H9 (cell line): Measurements from ENCODE around the gene DGKB. TPM values are rescaled to one million over a fixed set of nuclear protein-coding genes. Genes with fewer than 3 reads are reported as not detected.

Experiments used
- DNase-seq: peaks from one replicate; pipeline ENCODE4 v3.0.0-alpha.2; 2017
- H2AFZ ChIP-seq: one replicate; pipeline ENCODE4 v1.6.1; 2013; ENCODE audit warnings: mild to moderate bottlenecking, low read length, control low read depth, moderate library complexity
- H2AK5ac ChIP-seq: 2 replicates; pipeline ENCODE4 v1.6.1; 2013; ENCODE audit warnings: low read length, control low read depth, mixed read lengths; ENCODE audit not compliant: insufficient read length
- H2BK120ac ChIP-seq: one replicate; pipeline ENCODE4 v1.6.1; 2013; ENCODE audit warnings: low read depth, mild to moderate bottlenecking, low read length, control low read depth, inconsistent platforms; ENCODE audit not compliant: poor library complexity, severe bottlenecking
- H2BK12ac ChIP-seq: 2 replicates; pipeline ENCODE4 v1.6.1; 2013; ENCODE audit warnings: low read length, control low read depth, mixed read lengths, low read depth; ENCODE audit not compliant: insufficient read length
- H2BK15ac ChIP-seq: 2 replicates; pipeline ENCODE4 v1.6.1; 2013; ENCODE audit warnings: low read depth, low read length, control low read depth
- H2BK20ac ChIP-seq: one replicate; pipeline ENCODE4 v1.6.1; 2013; ENCODE audit warnings: low read depth, mild to moderate bottlenecking, low read length, control low read depth, inconsistent platforms; ENCODE audit not compliant: poor library complexity, severe bottlenecking
- H2BK5ac ChIP-seq: 2 replicates; pipeline ENCODE4 v1.6.1; 2013; ENCODE audit warnings: low read length, control low read depth, mixed read lengths; ENCODE audit not compliant: insufficient read length
- H3K14ac ChIP-seq: 2 replicates; pipeline ENCODE4 v1.6.1; 2013; ENCODE audit warnings: low read length, control low read depth; ENCODE audit not compliant: insufficient read depth
- H3K18ac ChIP-seq: 2 replicates; pipeline ENCODE4 v1.6.1; 2013; ENCODE audit warnings: low read depth, mild to moderate bottlenecking, mixed read lengths, low read length, control low read depth; ENCODE audit not compliant: insufficient read length
- H3K23ac ChIP-seq: 2 replicates; pipeline ENCODE4 v1.6.1; 2013; ENCODE audit warnings: low read length, control low read depth, mixed read lengths, low read depth; ENCODE audit not compliant: insufficient read length
- H3K23me2 ChIP-seq: 2 replicates; pipeline ENCODE4 v1.6.1; 2013; ENCODE audit warnings: low read depth, mild to moderate bottlenecking, mixed read lengths, low read length, control low read depth; ENCODE audit not compliant: insufficient read length, poor library complexity, severe bottlenecking
- H3K27ac ChIP-seq: 2 replicates; pipeline ENCODE4 v1.5.1; 2013; ENCODE audit warnings: low read length, control low read depth, mixed read lengths, low read depth; ENCODE audit not compliant: insufficient read length
- H3K27me3 ChIP-seq: 2 replicates; pipeline ENCODE4 v1.6.1; 2013; ENCODE audit warnings: low read length, control low read depth, inconsistent platforms; ENCODE audit not compliant: insufficient read depth
- H3K4ac ChIP-seq: 2 replicates; pipeline ENCODE4 v1.6.1; 2013; ENCODE audit warnings: low read depth, mild to moderate bottlenecking, control low read depth, inconsistent platforms, low read length, moderate library complexity
- H3K4me1 ChIP-seq: 2 replicates; pipeline ENCODE4 v1.6.1; 2013; ENCODE audit warnings: low read length, control low read depth, inconsistent platforms; ENCODE audit not compliant: insufficient read depth
- H3K4me2 ChIP-seq: 2 replicates; pipeline ENCODE4 v1.6.1; 2013; ENCODE audit warnings: low read length, control low read depth, mixed read lengths; ENCODE audit not compliant: insufficient read length, insufficient read depth
- H3K56ac ChIP-seq: 2 replicates; pipeline ENCODE4 v1.6.1; 2013; ENCODE audit warnings: low read depth, mild to moderate bottlenecking, mixed read lengths, low read length, control low read depth; ENCODE audit not compliant: insufficient read length
- H3K79me1 ChIP-seq: 2 replicates; pipeline ENCODE4 v1.6.1; 2013; ENCODE audit warnings: low read depth, mild to moderate bottlenecking, moderate library complexity, low read length, control low read depth, inconsistent platforms; ENCODE audit not compliant: insufficient read depth, poor library complexity, severe bottlenecking
- H3K79me2 ChIP-seq: 2 replicates; pipeline ENCODE4 v1.6.1; 2013; ENCODE audit warnings: low read length, control low read depth, inconsistent platforms; ENCODE audit not compliant: insufficient read depth
- H3K9ac ChIP-seq: 2 replicates; pipeline ENCODE4 v1.6.1; 2013; ENCODE audit warnings: low read length, control low read depth, mixed read lengths; ENCODE audit not compliant: insufficient read length; ENCODE audit errors: extremely low read depth
- H3K9me3 ChIP-seq: one replicate; pipeline ENCODE4 v1.6.1; 2013; ENCODE audit warnings: low read depth, low read length, inconsistent platforms; ENCODE audit not compliant: control insufficient read depth
- H3T11ph ChIP-seq: one replicate; pipeline ENCODE4 v1.6.1; 2013; ENCODE audit warnings: mild to moderate bottlenecking, low read length, control low read depth, inconsistent platforms
- H4K20me1 ChIP-seq: one replicate; pipeline ENCODE4 v1.6.1; 2013; ENCODE audit not compliant: control insufficient read depth, insufficient read length, insufficient read depth
- H4K5ac ChIP-seq: 2 replicates; pipeline ENCODE4 v1.6.1; 2013; ENCODE audit warnings: low read depth, mild to moderate bottlenecking, mixed read lengths, low read length, control low read depth; ENCODE audit not compliant: insufficient read length
- H4K8ac ChIP-seq: replicated peaks from 2 replicates; pipeline ENCODE4 v1.6.1; 2013; ENCODE audit warnings: low read length, control low read depth, mixed read lengths, low read depth; ENCODE audit not compliant: insufficient read length
- H4K91ac ChIP-seq: 2 replicates; pipeline ENCODE4 v1.6.1; 2013; ENCODE audit warnings: low read depth, mild to moderate bottlenecking, moderate library complexity, mixed read lengths, low read length, control low read depth; ENCODE audit not compliant: insufficient read length
- H3K27ac Mint-ChIP-seq, 3 experiments: 2 replicates in 2 of 3; 3 replicates in 1 of 3; pipeline ENCODE4 v1.8.0; 2020 to 2021; ENCODE audit warnings: mixed read lengths in 3 of 3, mild to moderate bottlenecking in 1 of 3, moderate library complexity in 1 of 3
- H3K27me3 Mint-ChIP-seq: 2 replicates; pipeline ENCODE4 v1.8.0; 2021; ENCODE audit warnings: low read depth, mild to moderate bottlenecking, moderate library complexity, mixed read lengths
- H3K36me3 Mint-ChIP-seq, 3 experiments: 2 replicates in 2 of 3; 3 replicates in 1 of 3; pipeline ENCODE4 v1.8.0; 2020 to 2021; ENCODE audit warnings: low read depth in 3 of 3, mixed read lengths in 3 of 3; ENCODE audit not compliant: insufficient read depth in 1 of 3
- H3K4me1 Mint-ChIP-seq, 2 experiments: 2 replicates each; pipeline ENCODE4 v1.8.0; 2020; ENCODE audit warnings: mixed read lengths in 2 of 2
- H3K4me3 Mint-ChIP-seq, 2 experiments: 2 replicates in 1 of 2; 3 replicates in 1 of 2; pipeline ENCODE4 v1.8.0; 2020 to 2021; ENCODE audit warnings: mild to moderate bottlenecking in 2 of 2, mixed read lengths in 2 of 2, moderate library complexity in 1 of 2
- H3K9me3 Mint-ChIP-seq, 2 experiments: 2 replicates in 1 of 2; 3 replicates in 1 of 2; pipeline ENCODE4 v1.8.0; 2020; ENCODE audit warnings: mild to moderate bottlenecking in 2 of 2, mixed read lengths in 2 of 2, moderate library complexity in 1 of 2
- CTCF ChIP-seq: fragments of 200-600 bp; sonication (generic); conservative IDR thresholded peaks from 3 replicates; pipeline ENCODE4 v1.8.0; 2021; ENCODE audit warnings: antibody characterized with exemption, mild to moderate bottlenecking
- WGBS: extraction: QIAGEN DNeasy Blood & Tissue Kit; methylation state at CpG from one replicate; pipeline ENCODE4 v1.1.7; 2013; ENCODE audit warnings: missing lambda C conversion rate, low lambda C conversion rate, mixed read lengths; ENCODE audit not compliant: insufficient read length; ENCODE audit errors: extremely low coverage; 5-methylcytosine and 5-hydroxymethylcytosine counted together
- total RNA-seq: library from RNA; stranded (reverse); gene quantifications from 2 replicates; pipeline ENCODE4 v1.2.1, GENCODE V29; 2021

DGKB gene
- total RNA-seq, 1 experiment from 2014 or later: 0.26 TPM

- Histone ChIP-seq H3K18ac (no peak overlapping the region), H4K20me1 (no peaks in the 10 kb centered on the region), H3K27ac (no peak overlapping the region), H3K9me3 (no peaks in the 10 kb centered on the region), H2BK15ac (no peak overlapping the region), H4K91ac (no peak overlapping the region), H3K23ac (no peak overlapping the region), H2BK12ac (no peak overlapping the region), H3K14ac (no peak overlapping the region), H3K23me2 (no peaks in the 10 kb centered on the region), H3K56ac (no peak overlapping the region), H2AFZ (no peak overlapping the region), H3K79me2 (no peaks in the 10 kb centered on the region), H3K4me1 (no peaks in the 10 kb centered on the region; the same call in 1 of the 2 replicates), H2BK120ac (no peak overlapping the region), H4K5ac (no peak overlapping the region), H3T11ph (no peak overlapping the region), H3K27me3 (no peaks in the 10 kb centered on the region), H2BK5ac (no peak overlapping the region), H4K8ac (no peak overlapping the region), H3K4me2 (no peak overlapping the region), H3K79me1 (no peaks in the 10 kb centered on the region), H2AK5ac (no peak overlapping the region), H3K4ac (no peak overlapping the region), H3K9ac (no peak overlapping the region), H2BK20ac (no peak overlapping the region)
- Mint-ChIP-seq H3K9me3 (no peaks in the 10 kb centered on the region), H3K36me3 (no peaks in the 10 kb centered on the region), H3K4me1 (peaks cover 5 to 6% of the 10 kb centered on the region in 2 experiments; a peak in 3 of 4 replicates), H3K27ac (no peak overlapping the region; a peak in 2 of 7 replicates), H3K4me3 (no peak overlapping the region), H3K27me3 (no peaks in the 10 kb centered on the region)
- DNase-seq: no peak
- no peak for TF ChIP-seq CTCF
- WGBS: no CpG with 5 or more reads among the region's 3 CpGs
These were observed 141.6 kb downstream of the DGKB start for GRCh38 chr7:14760730-14761478.
